T-cell (primary cell): ENCODE measurements around the gene LGI4. TPM values are rescaled to one million over a fixed set of nuclear protein-coding genes. Genes with fewer than 3 reads are reported as not detected.

Source experiments
- ATAC-seq, 4 experiments: fragments of 200-7000 bp in 3 of 4; fragments of 150-1000 bp in 1 of 4; cut with Tn5 transposase; replicated peaks in 1 of 4; 1 replicate in 3 of 4; 2 replicates in 1 of 4; pipeline ENCODE4 v1.10.0; 2021; ENCODE audit warnings: moderate library complexity in 3 of 4, mild to moderate bottlenecking in 2 of 4, moderate number of reproducible peaks in 1 of 4
- CTCF ChIA-PET, 2 donors: fragments of 300-600 bp; sonication (Branson Sonifier 250); formaldehyde crosslinking; loops; one replicate each; lab custom pipeline; 2022; ENCODE audit warnings: antibody characterized with exemption in 2 of 2; lab: Charles Lee
- POLR2A ChIA-PET, 2 donors: fragments of 300-600 bp; sonication (Branson Sonifier 250); formaldehyde crosslinking; loops; one replicate each; lab custom pipeline; 2022; ENCODE audit warnings: antibody characterized with exemption in 2 of 2; lab: Charles Lee
- DNase-seq, 35 experiments: peaks; one replicate each; pipeline versions ENCODE4 v3.0.0 to v3.0.0-alpha.2; 2013 to 2023
- H3K27ac ChIP-seq: one replicate; pipeline ENCODE4 v1.5.1; 2013; ENCODE audit warnings: low read length
- H3K27me3 ChIP-seq, 2 experiments: replicated peaks in 1 of 2; 1 replicate in 1 of 2; 2 replicates in 1 of 2; pipeline versions ENCODE4 v1.6.1 to v1.7.0; 2013; ENCODE audit warnings: low read length in 1 of 2, mixed read lengths in 1 of 2; ENCODE audit not compliant: control insufficient read depth in 2 of 2, insufficient read depth in 2 of 2; ENCODE audit errors: extremely low read depth in 1 of 2
- H3K36me3 ChIP-seq, 2 donors: 1 replicate in 1 of 2; 2 replicates in 1 of 2; pipeline versions ENCODE4 v1.6.1 to v1.7.0; 2013; ENCODE audit warnings: low read length in 1 of 2; ENCODE audit not compliant: control insufficient read depth in 2 of 2, insufficient read depth in 1 of 2; ENCODE audit errors: extremely low read depth in 1 of 2
- H3K4me1 ChIP-seq, 2 experiments: 1 replicate in 1 of 2; 2 replicates in 1 of 2; pipeline versions ENCODE4 v1.6.1 to v1.7.0; 2013; ENCODE audit warnings: low read length in 2 of 2, mixed read lengths in 1 of 2; ENCODE audit not compliant: insufficient read depth in 2 of 2, control insufficient read depth in 1 of 2; ENCODE audit errors: extremely low read depth in 1 of 2
- H3K4me3 ChIP-seq, 2 donors: 1 replicate in 1 of 2; 2 replicates in 1 of 2; pipeline versions ENCODE4 v1.5.1 to v1.7.0; 2013; ENCODE audit warnings: mild to moderate bottlenecking in 2 of 2, low read length in 1 of 2, moderate library complexity in 1 of 2; ENCODE audit not compliant: control insufficient read depth in 1 of 2; ENCODE audit errors: extremely low read depth in 1 of 2
- H3K9me3 ChIP-seq: 2 replicates; pipeline ENCODE4 v1.7.0; 2013
- H3K27ac Mint-ChIP-seq, 2 donors: one replicate each; pipeline ENCODE4 v1.8.0; 2020 to 2021; ENCODE audit warnings: mild to moderate bottlenecking in 2 of 2, mixed read lengths in 2 of 2
- H3K27me3 Mint-ChIP-seq, 2 donors: one replicate each; pipeline ENCODE4 v1.8.0; 2021 to 2022; ENCODE audit warnings: mixed read lengths in 2 of 2
- H3K36me3 Mint-ChIP-seq: one replicate; pipeline ENCODE4 v1.8.0; 2021; ENCODE audit warnings: mixed read lengths
- H3K4me1 Mint-ChIP-seq, 3 donors: one replicate each; pipeline ENCODE4 v1.8.0; 2020 to 2022; ENCODE audit warnings: mixed read lengths in 3 of 3, mild to moderate bottlenecking in 1 of 3
- H3K4me3 Mint-ChIP-seq, 3 donors: one replicate each; pipeline ENCODE4 v1.8.0; 2020 to 2022; ENCODE audit warnings: mild to moderate bottlenecking in 3 of 3, mixed read lengths in 3 of 3, moderate library complexity in 3 of 3
- H3K9me3 Mint-ChIP-seq, 3 donors: one replicate each; pipeline ENCODE4 v1.8.0; 2020 to 2022; ENCODE audit warnings: mixed read lengths in 3 of 3
- WGBS: methylation state at CpG from one replicate; pipeline ENCODE4 v1.1.5; 2013; ENCODE audit warnings: missing lambda C conversion rate; ENCODE audit not compliant: insufficient coverage; 5-methylcytosine and 5-hydroxymethylcytosine counted together
- total RNA-seq, 35 experiments: library from RNA in 6 of 35; stranded (reverse) in 6 of 35; fragments of 120-200 nt in 1 of 35; gene quantifications; one replicate each; pipeline versions ENCODE4 v1.2.1 to v1.2.4 and lab custom pipeline; 2013 to 2026

The LGI4 gene
- total RNA-seq, 5 donors from 2014 or later (not counting 1 experiment from before 2014, with no cell fraction given): 0.15 to 1.1 (median 0.89) TPM

DNA sequence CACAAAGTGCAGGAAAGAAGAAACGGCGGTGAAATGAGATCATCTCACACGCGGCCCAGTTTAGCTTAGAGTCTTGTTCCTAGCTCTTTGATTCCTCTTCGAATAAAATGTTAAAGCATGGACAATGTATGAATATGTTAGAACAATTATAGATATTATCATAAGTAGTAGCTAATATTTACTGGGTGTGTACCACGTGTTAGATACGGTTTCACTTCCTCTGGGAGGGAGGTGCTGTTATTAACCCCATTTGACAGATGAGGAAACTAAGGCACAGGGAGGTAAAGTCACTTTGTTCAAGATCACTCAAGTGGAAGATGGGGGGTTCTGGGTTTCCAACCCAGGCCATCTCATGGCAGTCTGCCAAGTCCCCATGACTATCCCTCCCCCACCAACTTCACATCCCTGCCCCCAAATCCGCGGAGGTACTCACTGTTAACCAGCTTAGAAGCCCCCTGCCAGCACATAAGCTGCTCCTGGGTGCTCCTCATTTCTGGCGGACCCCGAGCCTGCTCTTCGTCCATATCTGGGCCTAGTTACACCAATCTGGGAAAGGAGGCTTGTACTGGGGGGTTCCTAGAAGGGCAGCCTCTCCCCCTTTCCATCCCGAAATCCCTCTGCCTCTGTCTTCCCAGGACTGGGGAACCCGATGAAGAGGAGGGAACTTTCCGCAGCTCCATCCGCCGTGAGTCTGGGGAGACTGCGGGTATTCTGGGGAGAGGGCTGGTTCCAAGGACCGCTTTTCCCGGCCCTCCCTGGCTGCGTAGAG is 7.2 kb upstream of the LGI4 start:
- DNase-seq (peak in 5 of 35 experiments; percentile 10 to 55 (median 21)), ATAC-seq (peak; percentile 8 to 22 (median 16))
- Histone ChIP-seq H3K4me1 (peaks cover 13 to 50% of the 10 kb centered on the region in 2 experiments), H3K4me3 (peak overlapping the region; percentile 48 to 60), H3K36me3 (no peaks in the 10 kb centered on the region), H3K27ac (no peak overlapping the region), H3K27me3 (peaks cover 0 to 29% of the 10 kb centered on the region in 2 experiments), H3K9me3 (no peaks in the 10 kb centered on the region)
- peaks cover 38 to 46% (median 40%) of the 10 kb centered on the region in 3 donors for H3K4me1 Mint-ChIP-seq
- no peaks in the 10 kb centered on the region for H3K9me3 Mint-ChIP-seq
- CTCF ChIA-PET: interaction anchor here (0.5 to 2.1 kb wide), 26 partner anchors 9 to 606 kb away, joined by 3 to 18 read pairs (median 4); partner anchors contain the start of genes COX6B1 (in 1 of the 2), FXYD5 (in 1 of the 2) and LIN37 (in 1 of the 2)
- H3K27me3 Mint-ChIP-seq: peaks cover 0 to 3% of the 10 kb centered on the region in 2 donors
- POLR2A ChIA-PET: interaction anchor here (0.6 to 1.0 kb wide), 5 partner anchors 25 to 364 kb away, joined by 3 to 7 read pairs (median 4); no protein-coding TSS in a partner anchor
- peak overlapping the region; percentile 64 to 79 for H3K27ac Mint-ChIP-seq
- peak overlapping the region; percentile 81 to 85 (median 83) for H3K4me3 Mint-ChIP-seq
- no peaks in the 10 kb centered on the region for H3K36me3 Mint-ChIP-seq
- 13% methylated on average over 5 of the region's 21 CpGs for WGBS

DNA sequence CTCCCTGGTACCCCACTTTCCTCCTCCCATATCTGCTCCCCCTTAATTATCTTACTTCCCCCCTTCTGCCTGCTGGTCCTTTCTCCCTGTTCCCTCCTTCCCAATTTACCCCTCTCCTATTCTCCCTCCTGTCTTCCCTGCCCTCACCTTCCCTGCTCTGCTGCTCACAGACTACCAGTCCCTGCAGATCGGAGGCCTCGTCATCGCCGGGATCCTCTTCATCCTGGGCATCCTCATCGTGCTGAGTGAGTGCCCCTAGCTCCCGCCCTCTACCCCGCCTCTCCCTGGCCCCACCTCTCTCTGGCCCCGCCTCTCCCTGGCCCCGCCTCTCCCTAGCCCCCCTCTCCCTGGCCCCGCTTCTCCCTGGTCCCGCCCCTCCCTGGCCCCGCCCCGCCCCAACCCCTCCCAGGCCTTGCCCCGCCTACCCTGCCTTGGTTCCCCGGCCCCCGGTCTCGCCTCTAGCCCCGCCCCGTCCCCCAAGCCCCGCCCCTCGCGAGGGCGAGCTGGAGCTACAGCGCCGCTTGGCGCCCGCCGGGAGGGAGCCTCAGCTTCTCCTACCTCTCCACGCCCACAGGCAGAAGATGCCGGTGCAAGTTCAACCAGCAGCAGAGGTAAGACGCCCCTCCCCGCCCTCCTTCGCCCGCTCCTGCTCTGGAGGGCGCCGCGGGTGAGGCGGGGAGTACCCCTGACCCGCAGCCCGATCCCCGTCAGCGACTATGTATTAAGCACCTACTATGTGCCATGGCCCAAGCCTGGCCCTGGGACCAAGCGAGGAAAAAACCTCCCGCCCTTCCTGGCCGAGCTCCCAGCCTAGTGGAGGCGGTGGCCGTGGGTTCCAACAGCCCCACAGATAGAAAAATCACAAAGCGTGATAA is 6.3 kb upstream of the LGI4 start:
- CTCF ChIA-PET: interaction anchor here (0.6 to 2.1 kb wide), 24 partner anchors 10 to 607 kb away, joined by 3 to 18 read pairs (median 4); partner anchors contain the start of genes COX6B1 (in 1 of the 2), FXYD5 (in 1 of the 2) and LIN37 (in 1 of the 2)
- Histone ChIP-seq H3K4me1 (peaks cover 13 to 50% of the 10 kb centered on the region in 2 experiments), H3K27ac (no peak overlapping the region), H3K36me3 (no peaks in the 10 kb centered on the region), H3K27me3 (peaks cover 0 to 29% of the 10 kb centered on the region in 2 experiments), H3K9me3 (no peaks in the 10 kb centered on the region), H3K4me3 (peak overlapping the region; percentile 48 to 60)
- Mint-ChIP-seq H3K9me3 (no peaks in the 10 kb centered on the region), H3K36me3 (no peaks in the 10 kb centered on the region), H3K4me1 (peaks cover 38 to 46% (median 40%) of the 10 kb centered on the region in 3 donors), H3K4me3 (peak overlapping the region; percentile 81 to 85 (median 83)), H3K27me3 (peaks cover 0 to 3% of the 10 kb centered on the region in 2 donors), H3K27ac (peak overlapping the region; percentile 64 to 79)
- POLR2A ChIA-PET: interaction anchor here (0.6 to 1.0 kb wide), 6 partner anchors 26 to 363 kb away, joined by 3 to 7 read pairs (median 4); no protein-coding TSS in a partner anchor
- ATAC-seq: peak; percentile 82 to 89 (median 87)
- WGBS: 1% methylated on average over 30 of the region's 48 CpGs
- DNase-seq: peak; percentile 89 to 97 (median 94)

DNA sequence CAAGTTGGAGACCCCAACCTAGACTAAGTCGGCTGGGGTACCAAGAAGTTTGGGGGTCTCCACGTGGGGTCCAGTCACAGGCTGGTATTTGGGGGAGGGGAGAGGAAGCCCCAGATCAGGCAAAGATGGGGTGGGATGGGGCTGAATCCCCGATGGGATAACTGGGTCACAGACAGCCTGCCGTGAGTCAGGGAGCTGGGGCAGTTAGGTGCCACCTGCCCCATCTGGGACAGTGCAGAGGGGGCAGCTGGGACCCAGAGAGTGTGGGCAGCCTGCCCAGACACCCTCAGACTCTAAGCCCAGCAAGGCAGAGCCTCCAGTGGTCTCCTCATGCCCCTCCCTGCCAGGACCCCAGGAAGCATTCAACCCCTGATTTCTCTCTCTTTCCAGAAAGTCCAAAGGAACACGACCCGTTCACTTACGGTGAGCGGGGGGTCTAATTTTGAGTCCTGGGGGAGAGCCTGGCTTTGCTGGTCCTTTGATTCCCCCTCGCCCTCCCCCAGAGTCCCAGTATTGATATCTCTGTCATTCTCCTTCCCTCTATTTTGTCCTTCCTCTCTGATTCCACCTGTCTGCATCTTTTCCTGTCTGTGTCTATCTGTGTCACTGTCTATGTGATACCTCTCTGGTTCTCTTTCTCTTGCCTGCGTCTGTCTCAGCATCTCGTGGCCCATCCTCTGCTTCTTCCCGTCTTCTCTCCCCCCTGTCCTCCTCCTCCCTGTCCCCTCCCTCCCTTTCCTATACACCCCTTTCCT is 5.5 kb upstream of the LGI4 start:
- Mint-ChIP-seq H3K36me3 (no peaks in the 10 kb centered on the region), H3K27me3 (peaks cover 0 to 3% of the 10 kb centered on the region in 2 donors), H3K9me3 (no peaks in the 10 kb centered on the region), H3K27ac (peak overlapping the region in 1 of 2 donors; percentile 7), H3K4me3 (peak overlapping the region in 2 of 3 donors; percentile 29 to 83), H3K4me1 (peaks cover 39 to 52% (median 43%) of the 10 kb centered on the region in 3 donors)
- Histone ChIP-seq H3K4me1 (peaks cover 13 to 54% of the 10 kb centered on the region in 2 experiments), H3K36me3 (no peaks in the 10 kb centered on the region), H3K9me3 (no peaks in the 10 kb centered on the region), H3K27ac (no peak overlapping the region), H3K27me3 (peaks cover 0 to 29% of the 10 kb centered on the region in 2 experiments), H3K4me3 (no peak overlapping the region)
- 74% methylated on average over 11 of the region's 12 CpGs for WGBS
- ChIA-PET CTCF (interaction anchor here in 1 of 2 donors (0.7 to 2.1 kb wide), 6 partner anchors 13 to 126 kb away, joined by 3 to 18 read pairs (median 6); partner anchors contain the start of gene FXYD5), POLR2A (interaction anchor here in 1 of 2 donors (0.6 kb wide), 1 partner anchor 340 kb away, joined by 6 read pairs; no protein-coding TSS in a partner anchor)
- ATAC-seq (no peak), DNase-seq (no peak)

DNA sequence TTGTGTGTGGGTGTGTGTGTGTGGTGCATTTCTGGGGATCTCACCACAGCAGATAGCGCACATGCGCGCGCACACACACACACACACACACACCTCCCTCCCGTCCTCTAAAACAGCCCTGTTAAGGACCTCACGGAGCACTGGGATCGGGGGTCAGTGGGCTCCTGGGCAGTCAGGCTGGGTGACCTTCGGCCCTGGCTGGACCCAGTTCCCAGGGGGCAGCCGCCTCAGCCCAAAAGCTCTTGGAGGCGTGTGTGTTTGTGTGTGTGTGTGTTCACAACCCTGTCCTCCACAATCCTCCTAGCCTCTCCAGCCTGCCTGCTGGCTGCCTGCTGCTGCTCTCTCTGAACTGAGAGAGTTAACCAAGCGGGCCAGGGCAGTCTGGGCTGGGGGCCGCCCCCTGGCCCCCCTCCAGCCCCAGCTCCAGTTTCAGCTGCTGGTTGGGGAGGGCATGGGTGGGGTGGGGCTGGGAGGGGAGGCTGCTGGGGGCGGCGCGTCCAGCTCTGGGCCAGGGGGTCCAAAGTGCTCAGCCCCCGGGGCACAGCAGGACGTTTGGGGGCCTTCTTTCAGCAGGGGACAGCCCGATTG is 3.5 kb upstream of the LGI4 start, which contains the start of gene FXYD1:
FXYD1 (plus strand) TSS at position 520 of the 588 bp plus-strand sequence. CDS start 1,256 bp downstream, outside the sequence.
- Histone ChIP-seq H3K9me3 (no peaks in the 10 kb centered on the region), H3K4me1 (peaks cover 13 to 36% of the 10 kb centered on the region in 2 experiments), H3K27ac (no peak within 1 kb of the TSS), H3K36me3 (no peaks in the 10 kb centered on the region), H3K27me3 (peaks cover 0 to 29% of the 10 kb centered on the region in 2 experiments), H3K4me3 (no peak within 1 kb of the TSS)
- peaks cover 20 to 34% (median 26%) of the 10 kb centered on the region in 3 donors for H3K4me1 Mint-ChIP-seq
- peaks cover 0 to 3% of the 10 kb centered on the region in 2 donors for H3K27me3 Mint-ChIP-seq
- POLR2A ChIA-PET: no interaction called here
- H3K27ac Mint-ChIP-seq: no peak within 1 kb of the TSS
- no peak within 1 kb of the TSS for H3K4me3 Mint-ChIP-seq
- H3K36me3 Mint-ChIP-seq: no peaks in the 10 kb centered on the region
- ATAC-seq: no peak
- H3K9me3 Mint-ChIP-seq: no peaks in the 10 kb centered on the region
- no CpG with 5 or more reads among the region's 18 CpGs for WGBS
- no peak for DNase-seq
- CTCF ChIA-PET: no interaction called here

DNA sequence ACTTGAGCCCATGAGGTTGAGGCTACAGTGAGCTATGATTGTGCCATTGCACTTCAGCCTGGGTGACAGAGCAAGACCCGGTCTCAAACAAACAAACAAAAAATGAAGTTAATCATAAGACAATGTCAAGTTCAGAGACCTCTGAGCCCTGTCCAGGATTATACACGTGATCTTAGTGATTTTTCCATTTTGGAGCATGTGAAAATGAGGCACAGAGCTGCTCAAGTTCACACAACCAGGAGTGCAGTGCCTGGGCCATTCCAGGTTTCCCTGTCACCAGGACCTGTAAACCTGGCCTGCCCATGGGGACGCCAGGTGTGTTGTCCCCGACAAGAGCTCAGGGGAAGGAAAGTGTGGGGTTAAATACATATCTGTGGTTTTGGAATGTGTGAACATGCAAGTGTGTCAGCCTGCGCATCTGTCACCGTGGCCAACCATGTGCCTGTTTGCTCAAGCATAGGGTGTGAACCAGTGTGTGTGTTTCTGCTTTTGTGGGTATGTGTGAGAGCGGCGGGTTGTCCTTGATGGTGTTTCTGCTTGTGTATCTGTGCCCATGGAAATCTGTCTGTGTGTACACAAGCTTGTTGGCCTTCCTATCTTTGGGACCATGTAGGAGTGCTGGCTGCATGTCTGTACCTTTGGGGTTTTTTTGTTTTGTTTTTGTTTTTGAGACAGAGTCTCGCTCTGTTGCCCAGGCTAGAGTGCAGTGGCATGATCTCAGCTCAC is 2.3 kb upstream of the LGI4 start:
- H3K4me3 ChIP-seq: no peak overlapping the region
- no peaks in the 10 kb centered on the region for H3K9me3 ChIP-seq
- ChIA-PET CTCF (interaction anchor here in 1 of 2 donors (0.6 to 1.3 kb wide), 2 partner anchors 9 to 13 kb away, joined by 4 read pairs; no protein-coding TSS in a partner anchor), POLR2A (interaction anchor here in 1 of 2 donors (0.8 kb wide), 1 partner anchor 31 kb away, joined by 3 read pairs; no protein-coding TSS in a partner anchor)
- Mint-ChIP-seq H3K27me3 (peaks cover 0 to 3% of the 10 kb centered on the region in 2 donors), H3K9me3 (peaks cover 0 to 12% (median 0%) of the 10 kb centered on the region in 3 donors), H3K27ac (no peak overlapping the region), H3K4me3 (no peak overlapping the region), H3K4me1 (peaks cover 19 to 27% (median 22%) of the 10 kb centered on the region in 3 donors), H3K36me3 (no peaks in the 10 kb centered on the region)
- peaks cover 0 to 20% of the 10 kb centered on the region in 2 experiments for H3K27me3 ChIP-seq
- DNase-seq (no peak), ATAC-seq (no peak)
- peaks cover 7 to 24% of the 10 kb centered on the region in 2 experiments for H3K4me1 ChIP-seq
- 63% methylated on average over 7 of the region's 9 CpGs for WGBS
- H3K36me3 ChIP-seq: no peaks in the 10 kb centered on the region
- no peak overlapping the region for H3K27ac ChIP-seq
